GM18861 (cell line): Measurements from ENCODE around the gene METTL9.
"Not testable (repeated sequence)": the region's sequence is repeated elsewhere in the genome, so short reads cannot be mapped to it uniquely, and the experiment has no call there.

ENCODE experiments used
- ATAC-seq: cut with Tn5 transposase; IDR thresholded peaks from one replicate; pipeline ENCODE4 v1.9.1; 2021; ENCODE audit not compliant: unreplicated experiment

Gene METTL9

GRCh38 chr16:21599122-21600030 lies at the start of gene METTL9:
Gene METTL9, plus strand, starts transcription at chr16:21599577. Its CDS starts 157 bp downstream, at chr16:21599734.
- ATAC-seq = peak; percentile 71

GRCh38 chr16:21549975-21550374 lies 49.4 kb upstream of the METTL9 start:
- not testable (repeated sequence) for ATAC-seq

GRCh38 chr16:21550435-21550834 lies 48.9 kb upstream of the METTL9 start:
- not testable (repeated sequence) for ATAC-seq

- not testable (repeated sequence) for ATAC-seq
Measured at GRCh38 chr16:21551076-21551475, 48.3 kb upstream of the METTL9 start.

GRCh38 chr16:21551600-21551999 lies 47.8 kb upstream of the METTL9 start:
- not testable (repeated sequence) for ATAC-seq

- ATAC-seq = not testable (repeated sequence)
Measured at GRCh38 chr16:21553481-21554296, 45.7 kb upstream of the METTL9 start.

- peak; percentile 96 for ATAC-seq
Measured at GRCh38 chr16:21554795-21555585, 44.4 kb upstream of the METTL9 start.

GRCh38 chr16:21555621-21556020 lies 43.8 kb upstream of the METTL9 start:
- not testable (repeated sequence) for ATAC-seq

- ATAC-seq = not testable (repeated sequence)
Measured at GRCh38 chr16:21556026-21556595, 43.3 kb upstream of the METTL9 start.

- ATAC-seq = not testable (repeated sequence)
Measured at GRCh38 chr16:21556651-21557241, 42.6 kb upstream of the METTL9 start.

- ATAC-seq = no peak
Measured at GRCh38 chr16:21560462-21560861, 38.9 kb upstream of the METTL9 start.

GRCh38 chr16:21563676-21564075 lies 35.7 kb upstream of the METTL9 start:
- no peak for ATAC-seq

GRCh38 chr16:21564367-21564766 lies 35.0 kb upstream of the METTL9 start:
- ATAC-seq = not testable (repeated sequence)

- no peak for ATAC-seq
Measured at GRCh38 chr16:21565507-21565860, 33.9 kb upstream of the METTL9 start.

- no peak for ATAC-seq
Measured at GRCh38 chr16:21565861-21566669, 33.3 kb upstream of the METTL9 start.

GRCh38 chr16:21566891-21567414 lies 32.4 kb upstream of the METTL9 start:
- ATAC-seq = no peak

GRCh38 chr16:21567496-21567895 lies 31.9 kb upstream of the METTL9 start:
- not testable (repeated sequence) for ATAC-seq

- no peak for ATAC-seq
Measured at GRCh38 chr16:21568502-21569189, 30.7 kb upstream of the METTL9 start.

GRCh38 chr16:21570676-21571017 lies 28.7 kb upstream of the METTL9 start:
- ATAC-seq = no peak
